Activated naive CD8-positive, alpha-beta T cell treated with anti-CD3 and anti-CD28 coated beads, Interleukin-2, amount 50 U/mL, for 24 hours (primary cell): ENCODE data around the gene MYO9A.

Source experiments
- ATAC-seq: fragments of 150-1000 bp; cut with Tn5 transposase; one replicate; pipeline ENCODE4 v1.10.0; 2021
- DNase-seq: peaks from one replicate; pipeline ENCODE4 v3.0.0; 2021
- H3K27ac Mint-ChIP-seq: one replicate; pipeline ENCODE4 v1.8.0; 2021; ENCODE audit warnings: mild to moderate bottlenecking, mixed read lengths
- H3K27me3 Mint-ChIP-seq: one replicate; pipeline ENCODE4 v1.8.0; 2021; ENCODE audit warnings: mixed read lengths
- H3K36me3 Mint-ChIP-seq: one replicate; pipeline ENCODE4 v1.8.0; 2021; ENCODE audit warnings: low read depth, mixed read lengths
- H3K4me1 Mint-ChIP-seq: one replicate; pipeline ENCODE4 v1.8.0; 2021; ENCODE audit warnings: mixed read lengths
- H3K4me3 Mint-ChIP-seq: one replicate; pipeline ENCODE4 v1.8.0; 2021; ENCODE audit warnings: mild to moderate bottlenecking, moderate library complexity, mixed read lengths
- H3K9me3 Mint-ChIP-seq: one replicate; pipeline ENCODE4 v1.8.0; 2021; ENCODE audit warnings: mixed read lengths

The MYO9A gene

GRCh38 chr15:71822890-71823630 is 294.9 kb downstream of the MYO9A start:
- ATAC-seq (no peak), DNase-seq (no peak)
- Mint-ChIP-seq H3K27ac (no peak overlapping the region), H3K4me1 (no peaks in the 10 kb centered on the region), H3K9me3 (peaks cover 63% of the 10 kb centered on the region), H3K4me3 (no peak overlapping the region), H3K27me3 (no peaks in the 10 kb centered on the region), H3K36me3 (peaks cover 65% of the 10 kb centered on the region)

GRCh38 chr15:71821547-71822129 is 296.3 kb downstream of the MYO9A start:
- Mint-ChIP-seq H3K36me3 (peaks cover 51% of the 10 kb centered on the region), H3K9me3 (peaks cover 63% of the 10 kb centered on the region)

GRCh38 chr15:71820127-71820526 is 297.8 kb downstream of the MYO9A start:
- no peaks in the 10 kb centered on the region for H3K4me1 Mint-ChIP-seq
- peaks cover 36% of the 10 kb centered on the region for H3K36me3 Mint-ChIP-seq
- ATAC-seq (no peak), DNase-seq (no peak)
- no peak overlapping the region for H3K27ac Mint-ChIP-seq
- no peaks in the 10 kb centered on the region for H3K27me3 Mint-ChIP-seq
- peaks cover 61% of the 10 kb centered on the region for H3K9me3 Mint-ChIP-seq
- H3K4me3 Mint-ChIP-seq: no peak overlapping the region

More at GRCh38 chr15:71821547-71822129, 296.3 kb downstream of the MYO9A start:
- no peaks in the 10 kb centered on the region for H3K4me1 Mint-ChIP-seq
- no peaks in the 10 kb centered on the region for H3K27me3 Mint-ChIP-seq
- DNase-seq (no peak), ATAC-seq (no peak)
- H3K27ac Mint-ChIP-seq: no peak overlapping the region
- no peak overlapping the region for H3K4me3 Mint-ChIP-seq

GRCh38 chr15:71817351-71817750 is 300.6 kb downstream of the MYO9A start:
- Mint-ChIP-seq H3K27ac (no peak overlapping the region), H3K36me3 (peaks cover 10% of the 10 kb centered on the region), H3K27me3 (no peaks in the 10 kb centered on the region), H3K9me3 (peaks cover 37% of the 10 kb centered on the region), H3K4me1 (no peaks in the 10 kb centered on the region), H3K4me3 (no peak overlapping the region)
- no peak for ATAC-seq
- DNase-seq: no peak

- DNase-seq (no peak), ATAC-seq (no peak)
- Mint-ChIP-seq H3K27ac (no peak overlapping the region), H3K4me3 (no peak overlapping the region), H3K4me1 (no peaks in the 10 kb centered on the region), H3K36me3 (no peaks in the 10 kb centered on the region), H3K9me3 (peaks cover 20% of the 10 kb centered on the region), H3K27me3 (no peaks in the 10 kb centered on the region)
Observed at GRCh38 chr15:71815301-71815700, 302.6 kb downstream of the MYO9A start.

- Mint-ChIP-seq H3K27ac (no peak overlapping the region), H3K27me3 (no peaks in the 10 kb centered on the region), H3K9me3 (peaks cover 7% of the 10 kb centered on the region), H3K36me3 (no peaks in the 10 kb centered on the region), H3K4me1 (no peaks in the 10 kb centered on the region), H3K4me3 (no peak overlapping the region)
- DNase-seq (no peak), ATAC-seq (no peak)
Observed at GRCh38 chr15:71813723-71814470, 304.1 kb downstream of the MYO9A start.

- ATAC-seq (no peak), DNase-seq (no peak)
- Mint-ChIP-seq H3K9me3 (peaks cover 3% of the 10 kb centered on the region), H3K27me3 (no peaks in the 10 kb centered on the region), H3K27ac (no peak overlapping the region), H3K4me3 (no peak overlapping the region), H3K4me1 (no peaks in the 10 kb centered on the region), H3K36me3 (no peaks in the 10 kb centered on the region)
Observed at GRCh38 chr15:71812966-71813722, 304.8 kb downstream of the MYO9A start.

- Mint-ChIP-seq H3K4me3 (no peak overlapping the region), H3K4me1 (no peaks in the 10 kb centered on the region), H3K36me3 (no peaks in the 10 kb centered on the region), H3K27me3 (no peaks in the 10 kb centered on the region), H3K27ac (no peak overlapping the region), H3K9me3 (no peaks in the 10 kb centered on the region)
- ATAC-seq (peak; percentile 21), DNase-seq (no peak)
Observed at GRCh38 chr15:71811752-71812735, 305.9 kb downstream of the MYO9A start.

GRCh38 chr15:71811036-71811736 is 306.8 kb downstream of the MYO9A start:
- DNase-seq (no peak), ATAC-seq (no peak)
- H3K4me1 Mint-ChIP-seq: no peaks in the 10 kb centered on the region
- H3K36me3 Mint-ChIP-seq: no peaks in the 10 kb centered on the region
- H3K9me3 Mint-ChIP-seq: no peaks in the 10 kb centered on the region
- H3K27me3 Mint-ChIP-seq: no peaks in the 10 kb centered on the region
- no peak overlapping the region for H3K4me3 Mint-ChIP-seq
- no peak overlapping the region for H3K27ac Mint-ChIP-seq

- no peak for ATAC-seq
- Mint-ChIP-seq H3K4me3 (no peak within 1 kb of the TSS), H3K27ac (no peak within 1 kb of the TSS), H3K27me3 (no peaks in the 10 kb centered on the region), H3K4me1 (no peaks in the 10 kb centered on the region), H3K9me3 (no peaks in the 10 kb centered on the region), H3K36me3 (no peaks in the 10 kb centered on the region)
- no peak for DNase-seq
Observed at GRCh38 chr15:71810256-71811035, 307.5 kb downstream of the MYO9A start, which contains the start of gene NR2E3. NR2E3 (plus strand) TSS chr15:71810554; CDS start chr15:71810744, 190 bp downstream.

- Mint-ChIP-seq H3K4me1 (no peaks in the 10 kb centered on the region), H3K36me3 (no peaks in the 10 kb centered on the region), H3K4me3 (no peak overlapping the region), H3K9me3 (no peaks in the 10 kb centered on the region), H3K27ac (no peak overlapping the region), H3K27me3 (no peaks in the 10 kb centered on the region)
- ATAC-seq (no peak), DNase-seq (no peak)
Observed at GRCh38 chr15:71809346-71809745, 308.6 kb downstream of the MYO9A start.

- H3K4me3 Mint-ChIP-seq: no peak overlapping the region
- no peak overlapping the region for H3K27ac Mint-ChIP-seq
- no peak for DNase-seq
- no peaks in the 10 kb centered on the region for H3K27me3 Mint-ChIP-seq
- no peaks in the 10 kb centered on the region for H3K9me3 Mint-ChIP-seq
- H3K36me3 Mint-ChIP-seq: no peaks in the 10 kb centered on the region
- ATAC-seq: no peak
- H3K4me1 Mint-ChIP-seq: no peaks in the 10 kb centered on the region
Observed at GRCh38 chr15:71808311-71809020, 309.5 kb downstream of the MYO9A start.
